A172 (cell line): ENCODE measurements around the gene SPRR2A. TPM values are rescaled to one million over a fixed set of nuclear protein-coding genes. Genes with fewer than 3 reads are reported as not detected.
A peak's percentile ranks its signal among the peaks of the same experiment; 100 is the strongest.
"Not testable (repeated sequence)": the region's sequence is repeated elsewhere in the genome, so short reads cannot be mapped to it uniquely, and the experiment has no call there.

ENCODE experiments used
- DNase-seq: peaks from one replicate; pipeline ENCODE4 v3.0.0-alpha.2; 2015; ENCODE audit warnings: low spot score
- total RNA-seq: library from RNA; depleted of rRNA; stranded (reverse); fragments of >200 nt; shearing (Covaris generic); gene quantifications from 2 replicates; pipeline ENCODE4 v1.2.3, GENCODE V29; 2014; rRNA removed

The SPRR2A gene
- total RNA-seq: not detected in 2 replicates

DNA sequence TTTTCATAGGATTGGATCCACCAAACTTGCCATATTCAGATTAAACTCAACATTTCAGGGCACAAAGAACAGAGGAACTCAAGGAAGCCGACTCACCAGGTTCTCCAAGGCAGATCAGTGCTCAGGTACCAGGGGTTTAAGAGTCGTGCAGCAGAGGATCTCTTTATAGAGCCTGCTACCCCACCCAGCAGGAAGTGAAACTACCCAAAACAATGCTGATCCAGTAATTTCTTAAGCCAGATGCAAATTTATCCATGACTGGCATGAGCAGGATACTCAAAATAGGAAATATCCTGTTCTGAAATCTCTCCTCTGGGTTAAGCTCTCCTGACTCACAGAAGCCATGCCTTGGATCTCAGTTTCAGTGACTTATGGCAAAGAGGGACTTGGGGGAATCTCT lies at the start of gene SPRR2A:
Gene SPRR2A, minus strand, starts transcription at position 138 of the 400 bp plus-strand sequence. CDS start 777 bp downstream, outside the sequence.
- no peak for DNase-seq

DNA sequence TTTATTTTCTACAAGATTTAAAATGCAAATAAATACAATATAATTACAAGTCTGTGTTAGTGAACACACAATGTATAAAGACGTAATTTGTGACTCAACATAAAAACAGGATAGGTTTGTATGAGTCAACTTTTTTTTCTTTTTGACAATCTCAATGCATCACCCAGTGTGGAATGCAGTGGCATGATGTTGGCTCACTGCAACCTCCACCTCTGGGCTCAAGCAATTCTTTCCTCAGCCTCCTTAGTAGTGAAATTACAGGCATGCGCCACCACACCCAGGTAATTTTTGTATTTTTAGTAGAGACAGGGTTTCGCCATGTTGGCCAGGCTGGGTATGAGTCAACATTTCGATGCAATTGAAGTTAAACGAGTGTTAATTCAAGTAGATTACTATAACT lies 42.9 kb upstream of the SPRR2A start:
- DNase-seq: peak; percentile 64

DNA sequence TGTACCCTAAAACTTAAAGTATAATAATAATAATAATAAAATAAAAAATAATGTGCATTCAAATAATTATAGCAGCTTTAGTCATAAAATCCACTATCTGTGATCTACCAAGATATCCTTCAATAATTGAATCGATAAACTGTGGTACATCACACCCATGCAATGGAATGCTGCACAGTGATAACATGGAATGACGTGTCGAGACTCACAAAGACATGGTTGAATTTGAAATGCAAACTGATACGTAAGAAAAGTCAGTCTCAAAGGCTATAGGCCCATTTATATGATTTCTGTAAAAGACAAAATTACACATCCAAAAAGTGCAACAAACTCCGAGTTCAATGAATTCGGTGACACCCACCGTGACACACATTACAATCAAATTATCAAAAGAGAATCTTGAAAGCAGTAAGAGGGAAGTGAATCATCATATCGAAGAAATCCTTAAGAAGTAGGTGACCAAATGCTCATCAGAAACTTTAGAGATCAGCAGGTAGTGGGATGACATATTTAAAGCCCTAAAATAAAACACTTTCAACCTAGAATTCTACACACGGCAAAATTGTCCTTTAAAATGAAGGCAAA lies 42.2 kb upstream of the SPRR2A start:
- DNase-seq: no peak

DNA sequence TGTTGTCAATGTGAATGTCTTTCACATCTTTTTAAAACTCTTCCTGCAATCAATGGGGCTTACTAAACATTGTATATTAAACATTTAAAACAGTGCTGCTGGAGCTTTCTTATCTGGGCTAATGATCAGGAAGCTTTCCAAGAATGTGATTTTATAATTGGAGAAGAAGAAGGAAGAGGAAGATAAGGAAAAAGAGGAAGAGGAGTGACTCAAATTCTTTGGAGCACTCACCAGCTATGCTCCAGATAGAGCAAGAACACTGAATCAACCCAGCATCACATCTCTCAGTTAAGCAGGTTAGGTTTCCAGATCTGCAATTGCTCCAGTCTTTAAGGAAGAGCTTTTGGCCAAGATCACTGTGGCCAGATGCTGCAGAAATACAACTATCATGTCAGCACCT lies 38.5 kb upstream of the SPRR2A start:
- no peak for DNase-seq

DNA sequence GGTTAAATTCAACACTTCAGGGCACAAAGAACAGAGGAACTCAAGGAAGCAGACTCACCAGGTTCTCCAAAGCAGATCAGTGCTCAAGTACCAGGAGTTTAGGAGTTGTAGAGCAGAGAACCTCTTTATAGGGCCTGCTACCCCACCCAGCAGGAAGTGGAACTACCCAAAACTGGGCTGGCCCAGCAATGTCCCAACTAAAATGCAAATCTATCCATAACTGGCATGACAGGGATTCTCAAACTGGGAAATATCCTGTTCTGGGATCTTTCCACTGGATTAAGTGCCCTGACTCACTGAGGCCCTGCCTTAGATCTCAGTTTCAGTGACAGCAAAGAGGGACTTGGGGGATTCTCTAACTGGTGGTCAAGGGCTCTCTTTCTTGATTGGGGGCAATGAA lies 37.1 kb upstream of the SPRR2A start, which contains the start of gene SPRR2E:
Gene SPRR2E, minus strand, starts transcription at position 101 of the 400 bp plus-strand sequence. CDS start 775 bp downstream, outside the sequence.
- no peak for DNase-seq

DNA sequence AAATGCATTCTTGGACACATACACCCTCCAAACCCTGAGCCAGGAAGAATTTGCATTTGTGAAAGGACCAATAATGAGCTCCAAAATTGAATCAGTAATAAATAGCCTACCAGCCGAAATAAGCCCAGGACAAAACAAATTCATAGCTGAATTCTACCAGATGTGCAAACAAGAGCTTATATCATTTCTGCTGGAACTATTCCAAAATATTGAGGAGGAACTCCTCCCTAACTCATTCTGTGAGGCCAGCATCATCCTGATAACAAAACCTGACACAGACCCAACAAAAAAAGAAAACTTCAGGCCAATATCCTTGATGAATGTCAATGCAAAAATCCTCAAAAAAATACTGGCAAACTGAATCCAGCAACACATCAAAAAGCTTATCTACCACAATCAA lies 30.3 kb upstream of the SPRR2A start:
- no peak for DNase-seq

DNA sequence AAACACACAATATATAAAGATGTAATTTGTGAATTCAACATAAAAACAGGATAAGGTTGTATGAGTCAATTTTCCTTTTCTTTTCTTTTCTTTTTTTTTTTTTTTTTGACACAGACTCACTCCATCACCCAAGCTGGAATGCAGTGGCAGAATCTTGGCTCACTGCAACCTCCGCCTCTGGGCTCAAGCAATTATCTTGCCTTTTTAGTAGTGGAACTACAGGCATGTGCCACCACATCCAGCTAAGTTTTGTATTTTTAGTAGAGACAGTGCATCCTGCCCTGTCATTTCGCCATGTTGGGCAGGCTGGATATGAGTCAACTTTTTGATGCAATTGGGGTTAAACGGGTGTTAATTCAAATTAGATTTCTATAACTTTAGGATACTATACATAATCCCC lies 24.4 kb upstream of the SPRR2A start:
- peak; percentile 8 for DNase-seq

DNA sequence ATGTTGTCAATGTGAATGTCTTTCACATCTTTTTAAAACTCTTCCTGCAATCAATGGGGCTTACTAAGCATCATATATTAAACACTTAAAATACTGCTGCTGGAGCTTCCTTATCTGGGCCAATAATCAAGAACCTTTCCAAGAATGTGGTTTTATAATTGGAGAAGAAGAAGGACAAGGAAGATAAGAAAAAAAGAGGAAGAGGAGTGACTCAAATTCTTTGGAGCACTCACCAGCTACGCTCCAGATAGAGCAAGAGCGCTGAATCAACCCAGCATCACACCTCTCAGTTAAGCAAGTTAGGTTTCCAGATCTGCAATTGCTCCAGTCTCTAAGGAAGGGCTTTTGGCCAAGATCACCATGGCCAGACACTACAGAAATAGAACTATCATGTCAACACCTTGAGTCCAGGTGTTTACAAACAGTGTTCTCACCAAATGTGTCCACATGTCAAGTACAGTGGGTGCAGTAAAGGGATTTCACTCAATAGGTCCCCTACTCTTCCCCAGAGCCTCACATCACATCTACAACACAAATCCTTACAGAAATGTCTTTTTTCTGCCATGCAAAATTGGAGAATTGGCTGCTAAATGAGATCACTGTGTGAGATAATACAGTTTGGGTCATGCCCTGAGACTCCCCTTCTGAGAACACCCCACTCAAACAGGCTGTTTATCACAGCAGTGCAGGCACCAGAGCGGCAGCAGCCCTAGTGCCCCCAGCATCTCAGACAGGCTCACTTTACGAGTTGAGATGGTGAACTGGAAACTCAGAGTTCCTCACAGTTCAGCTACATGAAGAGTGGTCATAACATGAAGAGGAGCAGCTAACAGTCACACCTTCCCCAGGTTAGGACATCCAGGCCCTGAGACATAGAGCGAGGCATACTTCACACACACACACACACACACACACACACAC lies 15.8 kb upstream of the SPRR2A start:
- DNase-seq: no peak

DNA sequence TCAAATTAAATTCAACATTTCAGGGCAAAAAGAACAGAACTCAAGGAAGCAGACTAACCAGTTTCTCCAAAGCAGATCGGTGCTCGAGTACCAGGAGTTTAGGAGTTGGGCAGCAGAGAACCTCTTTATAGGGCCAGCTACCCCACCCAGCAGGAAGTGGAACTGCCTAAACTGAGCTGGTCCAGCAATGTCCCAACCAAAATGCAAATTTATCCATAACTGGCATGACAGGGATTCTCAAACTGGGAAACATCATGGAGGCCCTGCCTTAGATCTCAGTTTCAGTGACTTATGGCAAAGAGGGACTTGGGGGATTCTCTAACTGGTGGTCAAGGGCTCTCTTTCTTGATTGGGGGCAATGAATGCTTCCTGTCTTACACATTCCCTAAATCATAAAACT lies 14.2 kb upstream of the SPRR2A start, which contains the start of gene SPRR2B:
Gene SPRR2B, minus strand, starts transcription at position 101 of the 400 bp plus-strand sequence. CDS start 772 bp downstream, outside the sequence.
- no peak for DNase-seq

DNA sequence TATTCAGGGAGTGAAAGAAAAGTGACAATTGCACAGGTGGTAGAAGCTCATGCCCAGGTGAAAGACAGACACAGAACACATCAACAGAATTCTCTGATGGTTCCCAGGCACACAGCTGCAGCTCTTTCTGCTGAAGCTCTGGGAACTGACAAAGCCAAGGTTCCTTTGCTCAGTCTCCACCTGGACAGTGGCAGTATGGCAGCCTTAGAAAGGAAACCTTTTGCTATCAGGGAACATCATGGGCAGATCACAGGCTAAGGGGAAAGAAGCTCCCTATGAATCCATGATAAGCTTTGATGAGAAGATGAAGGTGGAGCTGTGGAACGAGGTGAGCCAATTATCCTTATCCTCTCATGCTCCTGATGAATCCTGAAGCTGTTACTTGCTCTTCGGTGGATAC lies 12.9 kb upstream of the SPRR2A start:
- no peak for DNase-seq

DNA sequence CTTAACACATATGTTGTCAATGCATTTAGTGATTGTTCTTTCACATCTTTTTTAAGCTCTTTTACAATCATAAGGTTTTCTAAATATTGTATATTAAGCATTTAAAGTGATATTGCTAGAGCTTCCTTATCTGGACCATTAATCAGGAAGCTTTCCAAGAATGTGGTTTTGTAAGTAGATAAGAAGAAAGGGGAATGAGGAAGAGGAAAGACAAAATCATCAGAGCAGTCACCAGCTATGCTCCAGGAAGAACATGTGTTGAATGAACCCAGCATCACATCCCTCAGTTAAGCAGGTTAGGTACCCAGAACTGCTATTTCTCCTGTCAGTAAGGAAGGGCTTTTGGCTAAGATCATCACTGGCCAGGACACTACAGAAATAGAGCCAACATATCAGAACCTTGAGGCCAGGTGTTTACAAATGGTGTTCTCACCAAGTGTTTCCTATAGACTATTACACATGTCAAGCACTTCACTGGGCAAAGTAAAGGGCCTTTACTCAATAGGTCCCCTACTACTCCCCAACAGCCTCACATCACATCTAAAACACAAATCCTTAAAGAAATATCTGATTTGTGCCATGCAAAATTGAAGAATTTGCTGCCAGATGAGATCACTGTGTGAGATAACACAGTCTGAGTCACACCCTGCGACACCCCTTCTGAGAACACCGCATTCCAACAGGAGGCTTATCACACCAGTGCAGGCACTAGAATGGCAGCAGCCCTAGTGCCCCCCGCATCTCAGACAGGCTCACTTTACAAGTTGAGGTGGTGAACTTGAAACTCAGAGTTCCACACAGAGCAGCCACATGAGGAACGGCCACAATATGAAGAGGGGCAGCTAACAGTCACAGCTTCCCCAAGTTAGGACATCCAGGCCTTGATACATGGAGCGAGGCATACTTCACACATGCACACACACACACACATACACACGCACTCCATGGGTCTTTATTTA lies 1.8 kb upstream of the SPRR2A start:
- no peak for DNase-seq

DNA sequence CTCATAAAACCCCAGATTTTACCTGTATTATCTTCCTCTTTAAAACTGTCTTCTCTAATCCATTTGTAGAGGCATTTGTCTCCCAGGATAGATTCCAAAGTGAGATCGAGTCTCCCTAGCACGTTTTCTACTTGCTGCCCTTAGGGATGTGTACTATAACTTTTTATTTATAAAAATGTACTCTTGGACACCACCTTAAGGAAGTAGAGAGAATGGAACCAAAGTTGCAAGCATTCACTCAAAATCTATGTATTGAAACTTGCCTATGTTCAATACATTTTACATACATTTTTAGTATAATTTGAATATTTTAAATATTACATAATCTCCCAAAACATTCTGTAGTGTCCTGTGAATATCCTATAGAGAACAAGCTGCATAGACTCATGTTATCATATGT lies 842 bp upstream of the SPRR2A start:
- DNase-seq: no peak

DNA sequence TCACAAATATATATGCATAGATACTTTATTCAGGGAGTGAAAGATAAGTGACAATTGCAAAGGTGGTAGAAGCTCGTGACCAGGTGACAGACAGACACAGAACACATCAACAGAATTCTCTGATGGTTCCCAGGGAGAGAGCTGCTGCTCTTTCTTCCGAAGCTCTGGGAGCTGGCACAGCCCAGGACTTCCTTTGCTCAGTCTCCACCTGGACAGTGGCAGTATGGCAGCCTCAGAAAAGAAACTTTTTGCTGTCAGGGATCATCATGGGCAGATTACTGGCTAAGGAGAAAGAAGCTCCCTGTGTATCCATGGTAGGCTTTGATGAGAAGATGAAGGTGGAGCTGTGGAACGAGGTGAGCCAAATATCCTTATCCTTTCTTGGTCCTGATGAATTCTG lies 1.2 kb downstream of the SPRR2A start:
- DNase-seq: not testable (repeated sequence)

DNA sequence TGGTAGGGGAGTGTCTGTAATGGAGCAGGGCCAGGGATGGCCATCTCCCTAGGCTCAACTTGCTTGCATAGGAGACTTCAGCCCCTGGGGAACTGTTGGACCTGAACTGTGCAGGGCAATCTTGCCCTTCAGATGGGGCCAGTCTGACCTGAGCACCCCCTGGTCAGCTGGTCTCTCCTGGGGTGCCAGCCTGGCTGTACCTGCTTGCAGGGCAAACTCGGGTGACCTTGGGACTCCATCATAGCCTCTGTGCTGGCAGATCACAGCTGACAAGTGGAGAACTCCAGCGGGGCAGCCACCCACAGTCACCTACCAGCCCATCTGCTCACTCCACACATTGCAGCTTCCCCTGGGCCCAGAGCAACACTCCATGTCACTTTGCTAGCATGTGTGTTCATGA lies 8.1 kb downstream of the SPRR2A start:
- DNase-seq: no peak

DNA sequence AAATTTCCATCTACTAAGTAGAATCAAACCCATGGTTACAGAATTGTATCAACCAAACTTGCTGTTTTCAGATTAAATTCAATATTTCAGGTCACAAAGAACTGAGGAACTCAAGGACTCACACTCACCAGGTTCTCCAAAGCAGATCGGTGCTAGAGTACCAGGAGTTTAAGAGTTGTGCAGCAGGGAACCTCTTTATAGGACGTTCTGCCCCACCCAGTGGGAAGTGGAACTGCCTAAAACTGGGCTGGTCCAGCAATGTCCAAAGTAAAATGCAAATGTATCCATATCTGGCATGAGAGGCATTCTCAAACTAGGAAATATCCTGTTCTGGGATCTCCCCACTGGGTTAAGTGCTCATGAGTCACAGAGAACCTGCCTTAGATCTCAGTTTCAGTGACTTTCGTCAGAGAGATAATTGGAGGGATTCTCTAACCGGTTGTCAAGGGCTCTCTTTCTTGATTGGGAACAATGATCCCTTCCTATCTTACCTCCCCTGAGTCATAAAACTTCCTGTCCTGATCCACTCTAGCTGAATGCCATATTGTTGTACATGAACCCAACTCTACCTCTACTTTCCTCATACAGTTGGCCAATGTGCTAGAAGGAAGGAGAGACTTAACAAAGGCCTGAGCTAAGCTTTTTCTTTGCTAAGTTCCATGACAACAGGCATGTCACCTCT lies 16.2 kb downstream of the SPRR2A start, which contains the start of gene SPRR2D:
Gene SPRR2D, minus strand, starts transcription at position 171 of the 682 bp plus-strand sequence. CDS start 774 bp downstream, outside the sequence.
- no peak for DNase-seq

DNA sequence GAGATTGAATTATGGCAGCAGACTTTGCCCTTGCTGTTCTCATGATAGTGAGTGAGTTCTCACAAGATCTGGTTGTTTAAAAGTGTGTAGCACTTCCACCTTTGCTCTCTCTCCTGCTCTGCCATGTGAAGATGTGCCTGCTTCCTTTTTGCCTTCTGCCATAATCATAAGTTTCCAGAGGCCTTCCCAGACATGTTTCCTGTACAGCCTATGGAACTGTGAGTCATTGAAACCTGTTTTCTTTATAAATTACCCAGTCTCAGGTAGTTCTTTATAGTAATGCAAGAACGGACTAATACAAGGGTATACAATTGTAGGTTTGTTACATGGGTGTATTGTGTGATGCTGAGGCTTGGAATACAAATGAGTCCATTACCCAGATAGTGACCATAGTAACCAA lies 22.1 kb downstream of the SPRR2A start:
- DNase-seq: no peak

DNA sequence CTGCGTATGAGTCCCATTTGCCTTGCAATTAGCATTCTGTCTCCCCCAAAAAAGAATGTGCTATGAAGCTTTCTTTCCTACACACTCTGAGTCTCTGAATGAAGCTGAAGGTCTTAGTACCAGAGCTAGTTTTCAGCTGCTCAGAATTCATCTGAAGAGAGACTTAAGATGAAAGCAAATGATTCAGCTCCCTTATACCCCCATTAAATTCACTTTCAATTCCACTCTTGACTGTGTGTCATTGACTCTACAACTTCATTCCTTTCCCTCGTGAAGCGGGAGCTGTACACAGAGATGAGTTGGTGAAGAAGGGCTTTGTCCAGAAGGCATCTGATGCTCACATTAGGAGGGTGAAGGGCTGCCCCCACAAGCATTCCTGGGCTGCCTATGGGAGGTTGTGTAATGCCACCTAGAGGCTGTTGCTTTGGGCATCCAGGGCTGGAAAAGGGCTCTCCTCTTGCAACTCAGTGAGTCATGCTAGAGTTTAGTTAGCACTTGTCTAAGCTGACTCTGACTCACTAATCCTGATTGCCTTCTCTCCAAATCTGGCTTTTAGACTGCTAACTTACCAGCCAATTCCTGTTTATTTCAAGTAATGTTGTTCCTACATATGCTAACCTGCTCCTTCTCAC lies 24.5 kb downstream of the SPRR2A start:
- DNase-seq: peak; percentile 67

DNA sequence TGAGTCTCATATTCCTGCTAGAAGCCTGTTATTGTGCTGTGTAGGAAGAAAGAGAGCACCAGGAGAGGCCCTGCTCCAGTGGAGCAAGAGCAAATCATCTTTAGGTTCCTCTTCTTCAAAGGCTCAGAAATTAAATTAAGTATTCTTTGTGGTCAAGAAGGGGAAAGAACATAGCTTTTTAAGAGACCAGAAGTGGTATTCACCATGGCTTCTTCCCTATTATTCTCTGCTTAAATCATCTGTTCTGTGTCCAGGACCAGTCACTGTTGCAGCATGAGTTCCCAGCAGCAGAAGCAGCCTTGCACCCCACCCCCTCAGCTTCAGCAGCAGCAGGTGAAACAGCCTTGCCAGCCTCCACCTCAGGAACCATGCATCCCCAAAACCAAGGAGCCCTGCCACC lies 25.2 kb downstream of the SPRR2A start:
- DNase-seq: no peak

DNA sequence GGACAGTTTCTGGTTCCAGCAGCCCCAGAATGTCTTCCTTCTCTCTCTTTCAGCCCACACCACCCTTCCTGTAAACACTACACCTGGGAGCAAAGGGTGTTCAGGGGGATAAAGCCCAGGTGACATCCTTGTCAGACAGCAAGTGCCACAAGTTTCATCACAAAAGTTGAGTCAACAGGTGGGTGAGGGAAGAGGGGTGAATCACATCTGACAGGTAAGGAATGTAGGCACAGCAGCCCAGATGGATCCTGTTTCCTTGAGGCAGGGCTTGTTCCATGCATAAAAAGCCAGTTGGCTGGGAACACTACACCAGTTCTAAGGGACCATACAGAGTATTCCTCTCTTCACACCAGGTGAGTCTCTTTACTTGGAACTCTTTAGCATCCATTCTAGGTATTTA lies 26.4 kb downstream of the SPRR2A start, which contains the start of gene SPRR1B:
Gene SPRR1B, plus strand, starts transcription at position 309 of the 400 bp plus-strand sequence. CDS start 1,143 bp downstream, outside the sequence.
- no peak for DNase-seq

DNA sequence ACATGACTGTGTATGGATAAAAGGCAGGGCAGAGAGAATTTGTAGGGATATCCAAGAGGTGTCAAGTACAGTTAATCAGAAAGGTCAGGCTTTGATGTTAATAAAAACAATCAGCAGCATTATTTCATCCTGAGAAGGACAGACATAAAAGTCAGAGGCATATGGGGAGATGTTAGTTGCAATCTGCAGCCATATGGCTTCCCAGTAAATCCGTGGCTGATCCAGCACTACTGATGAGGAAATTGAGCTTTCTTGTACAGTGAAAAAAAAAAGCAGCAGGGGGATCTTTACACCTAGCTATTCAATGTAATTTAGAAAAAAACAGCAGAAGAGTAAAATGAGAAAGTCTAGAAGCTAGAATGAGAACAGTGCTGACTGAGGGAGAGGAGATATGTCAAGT lies 28.5 kb downstream of the SPRR2A start:
- DNase-seq: no peak
